DLD1 (cell line): ENCODE data around the gene YWHAE.
"Not testable (repeated sequence)": the region's sequence is repeated elsewhere in the genome, so short reads cannot be mapped to it uniquely, and the experiment has no call there.

Source experiments
- in situ Hi-C: cut with HindIII; loops from 2 replicates; pipeline ENCODE4 v1.10.0; 2017; ENCODE audit warnings: low sequenced_read_pairs

YWHAE gene

GRCh38 chr17:1340371-1340770 lies 59.7 kb downstream of the YWHAE start:
- in situ Hi-C loops: no loop called here

- in situ Hi-C loops: no loop called here
These were observed 68.3 kb downstream of the YWHAE start for GRCh38 chr17:1331708-1332107.

GRCh38 chr17:1329745-1330343 lies 70.2 kb downstream of the YWHAE start:
- in situ Hi-C loops: no loop called here

- in situ Hi-C loops: no loop called here
These were observed 71.6 kb downstream of the YWHAE start for GRCh38 chr17:1328437-1328836.

GRCh38 chr17:1325766-1326165 lies 74.3 kb downstream of the YWHAE start:
- in situ Hi-C loops: no loop called here

GRCh38 chr17:1324201-1324771 lies 75.7 kb downstream of the YWHAE start:
- in situ Hi-C loops: no loop called here

GRCh38 chr17:1323336-1323735 lies 76.7 kb downstream of the YWHAE start:
- in situ Hi-C loops: no loop called here

GRCh38 chr17:1322480-1322879 lies 77.5 kb downstream of the YWHAE start:
- in situ Hi-C loops: no loop called here

- in situ Hi-C loops: no loop called here
These were observed 78.0 kb downstream of the YWHAE start for GRCh38 chr17:1322014-1322428.

- in situ Hi-C loops: no loop called here
These were observed 84.1 kb downstream of the YWHAE start for GRCh38 chr17:1315891-1316403.

- in situ Hi-C loops: no loop called here
These were observed 84.6 kb downstream of the YWHAE start for GRCh38 chr17:1315409-1315808.

- in situ Hi-C loops: no loop called here
These were observed 86.6 kb downstream of the YWHAE start for GRCh38 chr17:1313270-1314005.

- in situ Hi-C loops: no loop called here
These were observed 87.7 kb downstream of the YWHAE start for GRCh38 chr17:1312261-1312870.

GRCh38 chr17:1307829-1308228 lies 92.2 kb downstream of the YWHAE start:
- in situ Hi-C loops: not testable (repeated sequence)

GRCh38 chr17:1304962-1305563 lies 95.0 kb downstream of the YWHAE start:
- in situ Hi-C loops: no loop called here

- in situ Hi-C loops: no loop called here
These were observed 95.5 kb downstream of the YWHAE start for GRCh38 chr17:1304522-1304921.

GRCh38 chr17:1302761-1303160 lies 97.3 kb downstream of the YWHAE start:
- in situ Hi-C loops: no loop called here

GRCh38 chr17:1301546-1301945 lies 98.5 kb downstream of the YWHAE start:
- in situ Hi-C loops: no loop called here

- in situ Hi-C loops: no loop called here
These were observed 99.6 kb downstream of the YWHAE start for GRCh38 chr17:1300371-1300905.

- in situ Hi-C loops: loop anchor here (10.0 kb wide), 1 partner anchor 255 kb away; no protein-coding TSS in a partner anchor
These were observed 100.3 kb downstream of the YWHAE start for GRCh38 chr17:1299552-1300370.
